Vagina (tissue), 2 donors: ENCODE data around the gene DENND1C. TPM values are rescaled to one million over a fixed set of nuclear protein-coding genes. Genes with fewer than 3 reads are reported as not detected.

Experiments
- DNase-seq, 2 donors: peaks; one replicate each; pipeline ENCODE4 v3.0.0-alpha.2; 2017; ENCODE audit errors: extremely low spot score in 2 of 2
- H3K27ac ChIP-seq: fragments of 200-600 bp; sonication (generic); one replicate; pipeline ENCODE4 v1.5.1; 2019
- H3K27me3 ChIP-seq: fragments of 200-600 bp; sonication (generic); one replicate; pipeline ENCODE4 v1.5.1; 2019
- H3K36me3 ChIP-seq, 2 donors: fragments of 200-600 bp; sonication (generic); one replicate each; pipeline ENCODE4 v1.5.1; 2017 to 2019
- H3K4me1 ChIP-seq: fragments of 200-600 bp; sonication (generic); one replicate; pipeline ENCODE4 v1.5.1; 2019
- H3K4me3 ChIP-seq, 2 donors: fragments of 200-600 bp; sonication (generic); 1 replicate in 1 of 2; 2 replicates in 1 of 2; pipeline ENCODE4 v1.5.1; 2016 to 2019
- H3K9me3 ChIP-seq: fragments of 200-600 bp; sonication (generic); one replicate; pipeline ENCODE4 v1.5.1; 2019
- POLR2A ChIP-seq, 2 donors: fragments of 450-650 bp; IDR thresholded peaks; one replicate each; pipeline ENCODE4 v1.6.1; 2017; ENCODE audit warnings: antibody characterized with exemption in 2 of 2, mild to moderate bottlenecking in 2 of 2, moderate library complexity in 2 of 2
- POLR2AphosphoS5 ChIP-seq, 2 donors: sonication (generic); formaldehyde crosslinking; IDR thresholded peaks; one replicate each; pipeline ENCODE4 v1.9.0; 2017; ENCODE audit warnings: antibody characterized with exemption in 2 of 2, mild to moderate bottlenecking in 2 of 2, low read depth in 1 of 2; ENCODE audit not compliant: insufficient read depth in 1 of 2
- intact Hi-C: fragments of 100-400 bp; cut with DNase I; formaldehyde crosslinking; loops from one replicate; pipeline ENCODE4 v1.15.1; 2023
- total RNA-seq: library from RNA; depleted of rRNA; stranded (reverse); fragments of >200 nt; gene quantifications from one replicate; pipeline ENCODE4 v1.2.3, GENCODE V29; 2016
- TF ChIP-seq, protein P1 (sequence below), 3 experiments: fragments of 450-650 bp in 2 of 3; fragments of 200-600 bp in 1 of 3; sonication (generic) in 1 of 3; IDR thresholded peaks; one replicate each; pipeline ENCODE4 v1.5.1; 2017 to 2019; ENCODE audit warnings: antibody characterized with exemption in 3 of 3, mild to moderate bottlenecking in 2 of 3, moderate library complexity in 2 of 3

The DENND1C gene
- total RNA-seq, 1 donor from 2014 or later, result 2.9 TPM

DNA sequence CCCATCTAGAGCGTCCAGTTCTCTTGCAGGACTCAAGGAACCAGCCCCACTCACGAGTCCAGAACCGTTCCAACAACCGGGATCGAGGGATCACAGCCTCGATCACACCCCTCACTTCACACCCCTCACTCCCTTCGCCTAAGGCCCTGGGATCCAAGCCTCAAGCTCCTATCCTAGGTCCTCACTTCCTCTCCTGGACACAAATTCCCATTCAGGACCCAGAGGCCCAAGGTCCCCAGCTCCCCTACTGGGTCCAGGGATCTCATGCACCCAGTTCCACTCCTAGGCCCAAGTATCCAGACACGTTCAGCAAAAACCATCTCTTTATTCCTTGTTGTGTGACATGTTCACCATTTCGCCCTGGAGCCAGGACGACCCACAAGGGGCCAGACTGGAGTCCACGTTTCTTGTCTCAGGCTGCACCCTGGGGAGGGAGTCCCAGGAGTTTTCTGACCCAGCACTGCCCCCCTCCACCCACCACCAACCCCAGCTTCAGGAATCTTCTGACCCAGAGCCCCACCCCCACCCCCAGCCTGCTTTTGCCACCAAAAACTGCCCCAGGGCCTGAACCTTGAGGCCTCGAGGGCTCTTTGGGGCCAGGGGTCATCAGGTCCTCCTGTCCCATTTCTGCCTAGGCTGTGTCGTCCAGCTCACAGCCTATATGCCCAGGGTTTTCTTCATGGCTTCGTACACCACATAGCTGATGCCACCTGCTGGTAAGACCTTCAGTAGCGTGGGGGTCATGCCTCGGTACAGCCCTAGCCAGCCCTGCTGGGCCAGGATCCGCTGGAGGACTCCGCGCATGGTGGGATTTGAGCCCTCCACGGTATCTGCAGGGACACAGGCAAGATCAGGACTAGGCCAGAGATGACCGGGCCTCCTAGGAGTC lies 55.6 kb downstream of the DENND1C start:
- H3K27ac ChIP-seq, result peak overlapping the region; percentile 82
- TF ChIP-seq, protein P1, sequence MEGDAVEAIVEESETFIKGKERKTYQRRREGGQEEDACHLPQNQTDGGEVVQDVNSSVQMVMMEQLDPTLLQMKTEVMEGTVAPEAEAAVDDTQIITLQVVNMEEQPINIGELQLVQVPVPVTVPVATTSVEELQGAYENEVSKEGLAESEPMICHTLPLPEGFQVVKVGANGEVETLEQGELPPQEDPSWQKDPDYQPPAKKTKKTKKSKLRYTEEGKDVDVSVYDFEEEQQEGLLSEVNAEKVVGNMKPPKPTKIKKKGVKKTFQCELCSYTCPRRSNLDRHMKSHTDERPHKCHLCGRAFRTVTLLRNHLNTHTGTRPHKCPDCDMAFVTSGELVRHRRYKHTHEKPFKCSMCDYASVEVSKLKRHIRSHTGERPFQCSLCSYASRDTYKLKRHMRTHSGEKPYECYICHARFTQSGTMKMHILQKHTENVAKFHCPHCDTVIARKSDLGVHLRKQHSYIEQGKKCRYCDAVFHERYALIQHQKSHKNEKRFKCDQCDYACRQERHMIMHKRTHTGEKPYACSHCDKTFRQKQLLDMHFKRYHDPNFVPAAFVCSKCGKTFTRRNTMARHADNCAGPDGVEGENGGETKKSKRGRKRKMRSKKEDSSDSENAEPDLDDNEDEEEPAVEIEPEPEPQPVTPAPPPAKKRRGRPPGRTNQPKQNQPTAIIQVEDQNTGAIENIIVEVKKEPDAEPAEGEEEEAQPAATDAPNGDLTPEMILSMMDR (IDR thresholded peaks at IDR 0.05), result no peak
- TF ChIP-seq POLR2A (IDR thresholded peaks at IDR 0.05) (no peak), POLR2AphosphoS5 (IDR thresholded peaks at IDR 0.05; ENCODE audit: insufficient read depth in 1 of 2, low read depth in 1 of 2) (no peak)
- peaks cover 35% of the 10 kb centered on the region for H3K4me1 ChIP-seq
- intact Hi-C loops, result no loop called here
- H3K27me3 ChIP-seq, result no peaks in the 10 kb centered on the region
- no peaks in the 10 kb centered on the region for H3K9me3 ChIP-seq
- DNase-seq, result no peak
- peak overlapping the region; percentile 26 to 43 for H3K4me3 ChIP-seq
- peaks cover 0 to 5% of the 10 kb centered on the region in 2 donors for H3K36me3 ChIP-seq

DNA sequence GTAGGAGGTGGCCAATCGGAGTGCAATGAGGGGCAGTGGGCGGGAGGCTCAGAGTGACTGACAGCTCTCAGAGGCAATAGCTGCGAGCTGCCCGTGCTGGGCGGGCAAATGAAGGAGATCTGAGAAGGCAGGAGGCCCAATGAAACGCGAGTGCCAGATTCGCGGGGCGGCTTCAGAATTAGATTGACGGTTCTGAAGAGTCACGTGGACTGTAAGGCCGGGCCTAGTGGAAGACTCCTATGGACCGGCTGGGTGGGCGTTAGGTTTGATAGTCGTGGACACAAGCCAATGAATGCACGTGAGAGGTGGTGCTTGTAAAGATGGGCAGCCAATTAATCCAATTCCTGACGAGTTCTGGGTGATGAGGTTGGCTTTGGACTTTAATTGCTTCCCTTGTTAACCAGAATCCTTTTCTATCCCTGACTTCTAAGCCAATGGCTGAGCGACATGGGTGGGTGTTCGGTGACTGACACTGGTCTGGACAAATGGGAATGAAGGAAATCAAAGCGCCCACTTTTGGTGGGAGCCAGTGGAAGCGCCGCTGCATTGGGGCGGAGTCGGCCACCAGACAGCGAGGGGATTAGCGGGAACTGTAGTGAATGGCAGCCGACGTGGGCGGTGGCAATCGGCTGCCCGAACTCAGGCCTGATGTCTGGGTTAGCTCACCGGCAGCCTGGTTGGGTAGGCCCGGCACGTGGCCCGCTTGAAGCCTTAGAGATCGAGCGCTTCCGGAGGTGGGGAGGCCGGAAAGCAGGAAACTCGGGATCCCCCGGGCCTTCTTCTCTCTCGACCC lies 56.5 kb downstream of the DENND1C start:
- peaks cover 0 to 14% of the 10 kb centered on the region in 2 donors for H3K36me3 ChIP-seq
- H3K4me1 ChIP-seq, result peaks cover 38% of the 10 kb centered on the region
- peak overlapping the region; percentile 82 for H3K27ac ChIP-seq
- DNase-seq, result peak; percentile 100
- TF ChIP-seq POLR2A (IDR thresholded peaks at IDR 0.05), result no peak
- TF ChIP-seq, protein P1 (IDR thresholded peaks at IDR 0.05), result peak in 1 of 3 experiments; percentile 19
- peak; percentile 72 to 96 for TF ChIP-seq POLR2AphosphoS5 (IDR thresholded peaks at IDR 0.05; ENCODE audit: insufficient read depth in 1 of 2, low read depth in 1 of 2)
- no peaks in the 10 kb centered on the region for H3K27me3 ChIP-seq
- H3K9me3 ChIP-seq, result no peaks in the 10 kb centered on the region
- H3K4me3 ChIP-seq, result peak overlapping the region; percentile 43 to 76
- intact Hi-C loops, result loop anchor here (5.0 kb wide), 1 partner anchor 312 kb away; the partner anchor contains the start of genes GPR108 and TRIP10

DNA sequence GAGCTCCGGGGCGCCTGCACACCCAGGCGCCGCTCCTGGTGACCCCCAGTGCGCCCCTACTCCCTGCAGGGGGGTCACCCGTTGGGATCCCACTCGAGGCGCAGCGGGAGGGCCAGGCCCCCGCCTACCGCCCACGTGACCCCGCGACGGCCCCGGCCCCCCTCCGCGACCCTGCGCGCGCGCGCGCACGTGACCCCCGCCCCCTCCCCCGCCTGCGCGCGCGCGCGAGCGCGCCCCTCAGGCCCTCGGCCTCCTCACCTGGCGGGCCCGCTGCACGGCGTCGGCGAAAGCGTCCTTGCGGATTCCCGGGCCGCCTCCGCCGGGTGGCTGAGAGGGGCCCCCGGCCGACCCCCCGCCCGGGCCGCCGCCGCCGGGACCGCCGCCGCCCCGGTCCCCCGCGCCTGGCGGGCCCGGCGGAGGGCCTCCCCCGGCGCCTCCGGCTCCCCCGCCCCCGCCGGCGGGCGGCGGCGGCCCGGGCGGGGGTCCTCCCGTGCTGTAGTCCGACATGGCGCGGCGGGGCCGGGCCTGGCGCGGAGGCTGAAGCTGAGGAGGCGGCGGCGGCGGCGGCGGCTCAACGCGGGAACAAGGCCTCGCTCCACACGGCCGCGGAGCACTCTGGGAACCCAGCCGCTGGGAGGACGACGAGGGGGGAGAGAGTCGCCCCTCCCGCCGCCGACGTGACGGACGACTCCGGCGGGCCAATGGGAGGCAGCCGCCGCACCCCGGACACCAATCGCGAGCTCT lies 57.2 kb downstream of the DENND1C start, which contains the start of gene KHSRP:
KHSRP (minus strand) TSS at position 617 of the 744 bp plus-strand sequence; CDS start at position 507, 110 bp downstream.
- Histone ChIP-seq H3K36me3 (peaks cover 0 to 21% of the 10 kb centered on the region in 2 donors), H3K4me3 (peak within 1 kb of the TSS; percentile 76 to 80), H3K27me3 (no peaks in the 10 kb centered on the region), H3K27ac (peak within 1 kb of the TSS; percentile 82), H3K4me1 (peaks cover 38% of the 10 kb centered on the region), H3K9me3 (no peaks in the 10 kb centered on the region)
- intact Hi-C loops, result loop anchor here (5.0 kb wide), 1 partner anchor 313 kb away; the partner anchor contains the start of genes GPR108 and TRIP10
- peak in 1 of 2 donors; percentile 82 for TF ChIP-seq POLR2A (IDR thresholded peaks at IDR 0.05)
- no peak for TF ChIP-seq POLR2AphosphoS5 (IDR thresholded peaks at IDR 0.05; ENCODE audit: insufficient read depth in 1 of 2, low read depth in 1 of 2)
- no peak for DNase-seq

DNA sequence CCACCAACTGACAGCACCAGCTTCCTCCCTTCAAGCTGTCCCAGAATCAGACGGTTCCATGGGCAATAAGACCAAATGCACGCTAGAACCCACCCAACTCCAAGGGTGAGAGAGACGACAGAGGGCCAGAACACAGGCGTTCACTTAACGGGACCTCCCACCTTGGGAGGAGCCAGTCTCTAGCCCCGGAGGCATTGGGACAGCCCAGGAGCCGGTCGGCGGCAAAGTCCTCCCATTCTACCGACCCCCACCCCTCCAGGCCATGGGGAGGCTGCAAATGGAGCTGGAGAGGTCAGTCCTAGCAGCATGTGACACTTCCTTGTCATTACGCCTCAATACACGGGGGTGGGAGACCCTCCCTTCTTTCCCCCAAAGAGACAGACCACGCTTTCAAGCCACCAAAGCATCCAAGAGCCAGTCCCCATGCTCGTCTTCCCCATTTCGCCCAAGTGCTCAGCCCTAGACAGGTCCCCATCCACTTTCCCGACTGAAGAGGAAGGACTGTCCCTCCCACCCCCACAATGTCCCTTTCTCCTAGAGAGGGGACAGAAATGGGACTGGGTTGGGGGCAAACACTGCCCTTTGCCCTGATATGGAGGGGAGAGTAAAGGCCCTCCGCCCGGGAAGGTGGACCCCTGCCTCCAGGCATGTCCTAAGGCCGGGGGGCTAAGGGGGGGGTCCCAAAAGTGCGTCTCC lies 57.9 kb downstream of the DENND1C start:
- H3K4me3 ChIP-seq, result peak overlapping the region; percentile 76 to 80
- H3K27ac ChIP-seq, result peak overlapping the region; percentile 75
- intact Hi-C loops, result loop anchor here (5.0 kb wide), 1 partner anchor 314 kb away; the partner anchor contains the start of genes GPR108 and TRIP10
- DNase-seq, result no peak
- no peaks in the 10 kb centered on the region for H3K27me3 ChIP-seq
- no peaks in the 10 kb centered on the region for H3K9me3 ChIP-seq
- H3K4me1 ChIP-seq, result peaks cover 38% of the 10 kb centered on the region
- TF ChIP-seq, protein P1 (IDR thresholded peaks at IDR 0.05), result no peak
- TF ChIP-seq POLR2A (IDR thresholded peaks at IDR 0.05) (no peak), POLR2AphosphoS5 (IDR thresholded peaks at IDR 0.05; ENCODE audit: insufficient read depth in 1 of 2, low read depth in 1 of 2) (no peak)
- peaks cover 0 to 28% of the 10 kb centered on the region in 2 donors for H3K36me3 ChIP-seq
